ENCODE data around the gene RBP2.
"Not testable (repeated sequence)": the region's sequence is repeated elsewhere in the genome, so short reads cannot be mapped to it uniquely, and the experiment has no call there.

Gene RBP2

DNA sequence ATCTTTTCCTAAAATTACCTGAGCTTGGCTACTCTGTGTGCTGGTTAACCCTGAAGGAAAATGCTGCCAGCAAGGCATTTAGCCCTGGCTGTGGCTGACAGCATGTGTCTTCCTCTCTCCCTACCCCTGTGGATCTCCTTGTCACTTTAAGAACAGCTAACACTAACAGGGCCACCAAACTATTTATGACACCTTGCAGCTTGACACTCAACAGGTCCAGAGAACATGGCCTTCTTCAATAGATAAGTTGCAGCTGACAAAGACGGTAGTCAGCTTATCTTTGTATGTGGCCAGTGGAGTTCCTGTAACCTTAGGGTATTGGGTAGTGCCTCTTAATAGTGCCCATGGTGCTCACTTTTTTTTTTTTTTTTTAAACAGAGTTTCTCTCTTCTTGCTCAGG lies 54.9 kb downstream of the RBP2 start:
- no peak overlapping the region for H3K27ac ChIP-seq
- TF ChIP-seq ZFX (IDR thresholded peaks at IDR 0.05; ENCODE audit: borderline replicate concordance) (no peak), CTCF (IDR thresholded peaks at IDR 0.05) (no peak)

DNA sequence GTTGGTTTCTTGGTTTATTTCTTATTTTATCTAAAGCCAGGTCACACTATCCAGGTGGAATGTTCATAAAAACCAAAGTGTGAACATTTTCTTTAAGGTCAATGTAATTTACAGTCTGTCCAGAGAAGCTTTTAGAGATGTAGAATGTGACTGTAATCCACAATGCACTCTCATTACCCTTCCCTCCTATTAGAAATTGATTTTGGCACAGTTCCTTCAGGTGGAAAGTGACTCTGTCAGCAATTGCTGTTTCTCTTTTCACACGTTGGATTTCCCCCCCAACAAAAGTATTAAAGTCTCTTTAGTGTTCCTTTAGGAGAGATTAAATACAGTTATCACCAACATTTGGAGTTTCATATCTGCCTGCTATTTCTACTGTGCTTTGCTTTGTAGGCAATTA lies 55.3 kb downstream of the RBP2 start:
- TF ChIP-seq CTCF (IDR thresholded peaks at IDR 0.05) = no peak
- H3K27ac ChIP-seq = no peak overlapping the region

DNA sequence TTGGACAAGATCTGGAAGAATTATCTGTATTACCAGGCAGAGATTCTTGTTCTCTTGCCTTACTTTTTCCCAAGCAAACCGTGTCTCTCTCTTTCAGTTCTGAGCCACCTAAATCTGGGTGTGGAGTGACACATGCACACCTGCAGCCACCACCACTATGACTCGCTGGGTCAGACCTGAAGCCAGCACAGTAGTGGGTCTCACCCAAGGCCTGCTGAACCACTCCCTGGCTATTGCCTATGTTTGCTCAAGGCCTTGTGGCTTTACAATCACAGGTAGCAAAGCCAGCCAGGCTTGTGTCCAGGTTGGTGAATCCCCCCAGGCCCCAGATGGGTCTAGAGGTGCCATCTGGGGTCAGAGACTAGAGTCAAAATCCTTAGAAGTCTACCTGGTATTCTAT lies 58.2 kb downstream of the RBP2 start:
- no peak overlapping the region for H3K27ac ChIP-seq
- TF ChIP-seq ZFX (IDR thresholded peaks at IDR 0.05; ENCODE audit: borderline replicate concordance) (no peak), CTCF (IDR thresholded peaks at IDR 0.05) (no peak)

- H3K27ac ChIP-seq = no peak overlapping the region
These were observed 60.0 kb downstream of the RBP2 start for GRCh38 chr3:139416275-139416674.

DNA sequence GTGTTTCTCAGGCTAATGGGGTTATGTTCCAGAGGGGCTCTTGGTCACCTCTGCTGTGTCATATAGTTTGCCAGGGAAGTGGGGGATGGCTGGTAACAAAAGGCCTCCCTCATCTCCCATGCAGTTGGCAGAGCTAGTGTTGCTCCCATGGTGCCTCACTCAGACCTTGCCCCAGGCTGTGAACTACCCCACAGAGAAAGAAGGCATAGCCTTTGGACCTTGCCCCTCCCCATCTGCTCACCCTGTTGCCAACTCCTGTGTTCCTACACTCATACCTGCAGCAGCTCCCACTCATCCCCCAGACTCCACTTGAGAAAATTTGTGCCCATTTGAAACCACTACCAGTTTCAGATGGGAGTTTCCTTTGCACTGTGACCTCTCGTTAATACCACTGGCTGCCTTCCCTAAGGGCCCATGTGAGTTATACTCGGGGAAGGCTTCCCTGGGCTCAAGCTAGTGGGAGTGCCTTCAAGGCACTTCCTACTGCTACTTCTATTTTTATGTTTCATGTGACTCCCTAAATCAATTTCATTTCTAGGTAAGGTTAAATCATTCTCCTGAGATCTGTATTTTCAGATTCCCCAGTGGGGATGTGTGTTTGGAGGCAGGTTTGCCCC lies 61.6 kb downstream of the RBP2 start:
- no peak for TF ChIP-seq CTCF (IDR thresholded peaks at IDR 0.05)
- TF ChIP-seq ZFX (IDR thresholded peaks at IDR 0.05; ENCODE audit: borderline replicate concordance) = no peak
- H3K27ac ChIP-seq = no peak overlapping the region

More at GRCh38 chr3:139416275-139416674, 60.0 kb downstream of the RBP2 start:
- TF ChIP-seq ZFX (IDR thresholded peaks at IDR 0.05; ENCODE audit: borderline replicate concordance) (no peak), CTCF (IDR thresholded peaks at IDR 0.05) (no peak)

DNA sequence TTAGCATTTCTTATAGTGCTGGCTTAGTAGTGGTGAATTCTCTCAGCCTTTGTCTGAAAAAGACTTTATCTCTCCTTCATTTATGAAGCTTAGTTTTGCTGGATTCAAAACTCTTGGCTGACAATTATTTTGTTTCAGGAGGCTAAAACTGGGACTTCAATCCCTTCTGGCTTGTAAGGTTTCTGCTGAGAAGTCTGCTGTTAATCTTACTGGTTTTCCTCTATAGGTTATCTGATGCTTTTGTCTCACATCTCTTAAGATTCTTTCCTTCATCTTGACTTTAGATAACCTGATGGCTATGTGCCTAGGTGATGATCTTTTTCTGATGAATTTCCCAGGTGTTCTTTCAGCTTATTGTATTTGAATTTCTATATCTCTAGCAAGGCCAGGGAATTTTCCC lies 63.4 kb downstream of the RBP2 start:
- H3K27ac ChIP-seq = not testable (repeated sequence)
